CD4-positive, alpha-beta T cell treated with Interleukin-15 for 4 hours (primary cell): ENCODE results near the gene COL4A4.

ENCODE experiments used
- DNase-seq: peaks from one replicate; pipeline ENCODE4 v3.0.0-alpha.2; 2020; ENCODE audit warnings: low spot score

The COL4A4 gene

GRCh38 chr2:227161947-227162346 is 2.1 kb downstream of the COL4A4 start:
- no peak for DNase-seq

GRCh38 chr2:227160164-227160563 is 3.8 kb downstream of the COL4A4 start:
- DNase-seq = no peak

- no peak for DNase-seq
These were observed 8.8 kb downstream of the COL4A4 start for GRCh38 chr2:227154986-227155774.

- no peak for DNase-seq
These were observed 10.1 kb downstream of the COL4A4 start for GRCh38 chr2:227153758-227154486.

GRCh38 chr2:227153307-227153706 is 10.7 kb downstream of the COL4A4 start:
- DNase-seq = no peak

- no peak for DNase-seq
These were observed 11.8 kb downstream of the COL4A4 start for GRCh38 chr2:227152093-227152766.

GRCh38 chr2:227150222-227150936 is 13.6 kb downstream of the COL4A4 start:
- no peak for DNase-seq

GRCh38 chr2:227148106-227148505 is 15.9 kb downstream of the COL4A4 start:
- no peak for DNase-seq

GRCh38 chr2:227147023-227147422 is 17.0 kb downstream of the COL4A4 start:
- DNase-seq = no peak

- DNase-seq = no peak
These were observed 17.5 kb downstream of the COL4A4 start for GRCh38 chr2:227146456-227146855.

- no peak for DNase-seq
These were observed 20.1 kb downstream of the COL4A4 start for GRCh38 chr2:227143895-227144294.

- DNase-seq = no peak
These were observed 22.7 kb downstream of the COL4A4 start for GRCh38 chr2:227141301-227141700.

GRCh38 chr2:227134591-227134990 is 29.4 kb downstream of the COL4A4 start:
- no peak for DNase-seq

GRCh38 chr2:227132986-227133385 is 31.0 kb downstream of the COL4A4 start:
- DNase-seq = no peak

GRCh38 chr2:227130636-227131035 is 33.4 kb downstream of the COL4A4 start:
- no peak for DNase-seq

GRCh38 chr2:227127201-227127600 is 36.8 kb downstream of the COL4A4 start:
- DNase-seq = no peak

GRCh38 chr2:227125506-227125905 is 38.5 kb downstream of the COL4A4 start:
- DNase-seq = no peak

GRCh38 chr2:227124811-227125210 is 39.2 kb downstream of the COL4A4 start:
- no peak for DNase-seq

GRCh38 chr2:227123697-227124096 is 40.3 kb downstream of the COL4A4 start:
- DNase-seq = no peak

- DNase-seq = no peak
These were observed 45.7 kb downstream of the COL4A4 start for GRCh38 chr2:227118353-227118752.

- DNase-seq = no peak
These were observed 46.2 kb downstream of the COL4A4 start for GRCh38 chr2:227117852-227118251.

- DNase-seq = no peak
These were observed 47.0 kb downstream of the COL4A4 start for GRCh38 chr2:227117027-227117426.
